Caco-2 (cell line): ENCODE results near the gene MPPED1. TPM values are rescaled to one million over a fixed set of nuclear protein-coding genes. Genes with fewer than 3 reads are reported as not detected.
A peak's percentile ranks its signal among the peaks of the same experiment; 100 is the strongest.

Experiments
- BruUV-seq: library from RNA; stranded (reverse); fragments of 400-500 nt; replicated peaks from 2 replicates; lab custom pipeline; 2021; lab: Mats Ljungman, UMichigan
- CTCF ChIA-PET: fragments of 300-600 bp; sonication (Branson Sonifier 250); formaldehyde crosslinking; loops from one replicate; lab custom pipeline; 2022; ENCODE audit warnings: antibody characterized with exemption; lab: Charles Lee
- POLR2A ChIA-PET: fragments of 300-600 bp; sonication (Branson Sonifier 250); formaldehyde crosslinking; loops from one replicate; lab custom pipeline; 2022; ENCODE audit warnings: antibody characterized with exemption; lab: Charles Lee
- DNase-seq, 2 experiments: peaks; one replicate each; pipeline versions ENCODE4 v3.0.0 to v3.0.0-alpha.2; 2020 to 2022
- H3K27me3 ChIP-seq: replicated peaks from 2 replicates; pipeline ENCODE4 v1.6.0; 2011; ENCODE audit warnings: low read length; ENCODE audit not compliant: control insufficient read depth, insufficient read depth
- H3K36me3 ChIP-seq: 2 replicates; pipeline ENCODE4 v1.5.1; 2011; ENCODE audit warnings: low read length; ENCODE audit not compliant: control insufficient read depth, insufficient read depth
- H3K4me1 ChIP-seq: fragments of 250-450 bp; sonication (Bioruptor Pico); 2 replicates; pipeline ENCODE4 v1.5.1; 2020; ENCODE audit warnings: mild to moderate bottlenecking
- H3K4me3 ChIP-seq: 2 replicates; pipeline ENCODE4 v1.5.1; 2011; ENCODE audit warnings: low read depth, mild to moderate bottlenecking, control low read depth, low read length
- H3K9me3 ChIP-seq: fragments of 250-450 bp; sonication (Bioruptor Pico); 2 replicates; pipeline ENCODE4 v1.5.1; 2020; ENCODE audit warnings: mild to moderate bottlenecking, moderate library complexity
- H3K27ac Mint-ChIP-seq: one replicate; pipeline ENCODE4 v1.8.0; 2022; ENCODE audit warnings: mixed read lengths; ENCODE audit not compliant: unreplicated experiment
- H3K27me3 Mint-ChIP-seq: one replicate; pipeline ENCODE4 v1.8.0; 2022; ENCODE audit warnings: mixed read lengths; ENCODE audit not compliant: insufficient read depth, unreplicated experiment
- H3K36me3 Mint-ChIP-seq: one replicate; pipeline ENCODE4 v1.8.0; 2022; ENCODE audit warnings: mild to moderate bottlenecking, mixed read lengths; ENCODE audit not compliant: insufficient read depth, unreplicated experiment
- H3K4me1 Mint-ChIP-seq: one replicate; pipeline ENCODE4 v1.8.0; 2022; ENCODE audit warnings: low read depth, mixed read lengths; ENCODE audit not compliant: unreplicated experiment
- H3K4me3 Mint-ChIP-seq: one replicate; pipeline ENCODE4 v1.8.0; 2022; ENCODE audit warnings: mild to moderate bottlenecking, moderate library complexity, mixed read lengths; ENCODE audit not compliant: unreplicated experiment
- H3K9me3 Mint-ChIP-seq: one replicate; pipeline ENCODE4 v1.8.0; 2022; ENCODE audit warnings: mixed read lengths; ENCODE audit not compliant: unreplicated experiment
- CTCF ChIP-seq, 2 experiments: fragments of 200-600 bp in 1 of 2; IDR thresholded peaks; 1 replicate in 1 of 2; 2 replicates in 1 of 2; pipeline versions ENCODE4 v1.5.1 to v1.8.0; 2011 to 2022; ENCODE audit warnings: antibody characterized with exemption in 1 of 2, control low read depth in 1 of 2, inconsistent platforms in 1 of 2, low read depth in 1 of 2, low read length in 1 of 2, mild to moderate bottlenecking in 1 of 2, moderate library complexity in 1 of 2; ENCODE audit not compliant: insufficient read depth in 1 of 2, severe bottlenecking in 1 of 2, unreplicated experiment in 1 of 2
- intact Hi-C: fragments of 100-400 bp; cut with micrococcal nuclease; formaldehyde crosslinking; loops from one replicate; pipeline ENCODE4 v1.10.0; 2022; ENCODE audit not compliant: unreplicated experiment
- total RNA-seq: library from RNA; stranded (reverse); gene quantifications from 2 replicates; pipeline ENCODE4 v1.2.3, GENCODE V29; 2022

Gene MPPED1
- total RNA-seq, 1 experiment from 2014 or later: not detected

GRCh38 chr22:43449831-43450225 lies 38.0 kb downstream of the MPPED1 start:
- no TSS peak for BruUV-seq
- POLR2A ChIA-PET: no interaction called here
- peaks cover 7% of the 10 kb centered on the region for H3K27me3 Mint-ChIP-seq
- no peaks in the 10 kb centered on the region for H3K27me3 ChIP-seq
- H3K36me3 ChIP-seq: no peaks in the 10 kb centered on the region
- H3K27ac Mint-ChIP-seq: no peak overlapping the region
- no peak for TF ChIP-seq CTCF (IDR thresholded peaks at IDR 0.05; ENCODE audit: insufficient read depth in 1 of 2, low read depth in 1 of 2, low read length in 1 of 2, severe bottlenecking in 1 of 2, unreplicated experiment in 1 of 2)
- H3K4me3 Mint-ChIP-seq: no peak overlapping the region
- peak in 1 of 2 experiments; percentile 20 for DNase-seq
- CTCF ChIA-PET: no interaction called here
- H3K9me3 Mint-ChIP-seq: no peaks in the 10 kb centered on the region
- intact Hi-C loops: no loop called here
- no peaks in the 10 kb centered on the region for H3K4me1 ChIP-seq
- no peaks in the 10 kb centered on the region for H3K4me1 Mint-ChIP-seq
- no peaks in the 10 kb centered on the region for H3K36me3 Mint-ChIP-seq
- no peak overlapping the region for H3K4me3 ChIP-seq
- no peaks in the 10 kb centered on the region for H3K9me3 ChIP-seq

DNA sequence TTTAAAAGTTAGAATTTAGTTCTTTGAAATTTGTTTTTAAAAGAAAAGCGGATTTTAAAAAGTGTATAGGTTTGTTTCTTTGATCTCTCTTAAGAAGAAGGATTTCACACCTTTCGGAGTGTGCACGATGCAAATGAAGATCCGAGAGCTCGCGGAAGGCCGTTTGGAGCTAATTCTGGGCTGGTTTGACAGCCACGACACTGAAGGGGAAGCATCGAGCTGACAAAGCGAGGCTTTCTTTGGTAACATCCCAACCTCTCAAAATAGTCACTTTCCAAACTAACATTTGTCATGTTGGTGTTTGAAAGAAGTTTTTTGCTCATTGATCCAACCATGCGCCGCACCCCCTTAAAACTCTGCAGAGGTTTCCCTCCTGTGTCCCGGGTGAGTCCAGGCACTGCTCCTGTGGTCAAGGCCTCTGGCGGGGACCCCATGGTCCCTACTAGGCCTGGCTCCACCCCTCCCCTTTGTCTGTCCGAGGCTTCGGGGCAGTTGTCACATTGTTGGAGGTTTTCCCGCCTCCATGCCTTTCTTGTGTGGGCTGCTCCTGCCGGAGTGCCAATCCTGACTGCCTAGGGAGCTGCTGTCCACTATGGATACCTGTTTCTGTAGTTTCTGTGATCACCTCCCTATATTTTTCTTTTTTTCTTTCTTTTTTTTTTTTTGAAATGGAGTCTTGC lies 39.7 kb downstream of the MPPED1 start:
- Histone ChIP-seq H3K4me1 (no peaks in the 10 kb centered on the region), H3K9me3 (no peaks in the 10 kb centered on the region), H3K36me3 (no peaks in the 10 kb centered on the region), H3K4me3 (no peak overlapping the region), H3K27me3 (no peaks in the 10 kb centered on the region)
- intact Hi-C loops: no loop called here
- Mint-ChIP-seq H3K4me1 (no peaks in the 10 kb centered on the region), H3K4me3 (no peak overlapping the region), H3K9me3 (no peaks in the 10 kb centered on the region), H3K27me3 (peaks cover 10% of the 10 kb centered on the region), H3K27ac (no peak overlapping the region), H3K36me3 (no peaks in the 10 kb centered on the region)
- ChIA-PET POLR2A (no interaction called here), CTCF (no interaction called here)
- TF ChIP-seq CTCF (IDR thresholded peaks at IDR 0.05; ENCODE audit: insufficient read depth in 1 of 2, low read depth in 1 of 2, low read length in 1 of 2, severe bottlenecking in 1 of 2, unreplicated experiment in 1 of 2): no peak
- DNase-seq: peak in 1 of 2 experiments; percentile 20
- BruUV-seq: no TSS peak

DNA sequence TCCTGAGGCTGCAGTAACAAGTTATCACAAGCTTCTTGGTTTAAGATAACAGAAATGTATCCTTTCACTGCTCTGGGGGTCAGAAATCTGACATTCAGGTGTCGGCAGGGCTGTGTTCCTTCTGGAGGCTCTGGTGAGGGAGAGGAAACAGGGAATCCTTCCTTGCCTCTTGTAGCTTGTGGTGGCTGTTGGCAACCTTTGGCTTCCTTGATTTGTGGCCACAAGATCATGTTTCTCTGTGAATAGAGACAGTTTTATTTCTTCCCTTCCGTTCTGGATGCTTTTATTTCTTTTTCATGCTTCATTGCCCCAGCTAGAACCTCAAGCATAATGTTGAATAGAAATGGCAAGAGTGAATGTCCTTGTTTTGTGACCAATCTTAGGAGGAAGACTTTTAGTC lies 44.0 kb downstream of the MPPED1 start:
- no peaks in the 10 kb centered on the region for H3K36me3 Mint-ChIP-seq
- intact Hi-C loops: no loop called here
- TF ChIP-seq CTCF (IDR thresholded peaks at IDR 0.05; ENCODE audit: insufficient read depth in 1 of 2, low read depth in 1 of 2, low read length in 1 of 2, severe bottlenecking in 1 of 2, unreplicated experiment in 1 of 2): no peak
- Histone ChIP-seq H3K27me3 (no peaks in the 10 kb centered on the region), H3K4me1 (no peaks in the 10 kb centered on the region), H3K9me3 (no peaks in the 10 kb centered on the region), H3K4me3 (no peak overlapping the region), H3K36me3 (no peaks in the 10 kb centered on the region)
- H3K4me1 Mint-ChIP-seq: no peaks in the 10 kb centered on the region
- no peaks in the 10 kb centered on the region for H3K9me3 Mint-ChIP-seq
- ChIA-PET CTCF (no interaction called here), POLR2A (no interaction called here)
- no TSS peak for BruUV-seq
- peaks cover 22% of the 10 kb centered on the region for H3K27me3 Mint-ChIP-seq
- no peak overlapping the region for H3K27ac Mint-ChIP-seq
- DNase-seq: peak in 1 of 2 experiments; percentile 1
- no peak overlapping the region for H3K4me3 Mint-ChIP-seq
